ENCODE data around the gene TMEM164.

TMEM164 gene

DNA sequence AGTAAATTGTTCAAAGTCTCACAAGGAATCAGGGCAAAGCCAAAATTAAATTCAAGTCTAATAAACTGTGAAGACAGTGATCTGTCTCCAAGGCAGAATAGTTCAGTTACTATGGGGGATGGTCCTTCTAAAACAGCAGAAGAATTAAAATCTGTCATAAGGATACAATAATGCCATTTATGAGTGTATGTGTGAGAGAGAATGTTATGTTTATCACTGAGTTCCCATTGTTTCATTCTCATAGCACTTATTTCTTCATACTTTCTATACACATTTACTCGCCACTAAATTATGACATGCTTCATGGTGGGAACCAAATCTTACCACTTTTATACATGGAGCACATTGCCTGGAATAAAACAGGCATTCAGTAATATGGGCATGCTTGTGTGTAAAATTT is 212.5 kb downstream of the TMEM164 start:
- DNase-seq = no peak

GRCh38 chrX:110216027-110216426 is 213.1 kb downstream of the TMEM164 start:
- no peak for DNase-seq

DNA sequence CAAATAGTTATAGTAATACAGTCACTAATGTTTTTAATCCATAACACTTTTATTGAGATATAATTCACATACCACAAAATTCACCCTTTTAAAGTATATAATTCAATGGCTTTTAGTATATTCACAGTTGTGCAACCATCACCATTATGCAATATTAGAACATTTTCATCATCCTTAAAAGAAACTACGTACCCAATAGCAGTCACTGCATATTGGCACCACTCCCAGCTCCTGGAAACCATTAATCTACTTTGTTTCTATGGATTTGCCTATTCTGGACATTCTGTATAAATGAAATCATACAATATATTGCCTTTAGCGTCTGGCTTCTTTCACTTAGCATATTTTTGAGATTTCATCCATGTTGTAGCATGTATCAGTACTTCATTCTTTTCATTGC is 215.7 kb downstream of the TMEM164 start:
- DNase-seq = no peak

- DNase-seq = no peak
Measured at GRCh38 chrX:110219920-110220319, 217.0 kb downstream of the TMEM164 start.

DNA sequence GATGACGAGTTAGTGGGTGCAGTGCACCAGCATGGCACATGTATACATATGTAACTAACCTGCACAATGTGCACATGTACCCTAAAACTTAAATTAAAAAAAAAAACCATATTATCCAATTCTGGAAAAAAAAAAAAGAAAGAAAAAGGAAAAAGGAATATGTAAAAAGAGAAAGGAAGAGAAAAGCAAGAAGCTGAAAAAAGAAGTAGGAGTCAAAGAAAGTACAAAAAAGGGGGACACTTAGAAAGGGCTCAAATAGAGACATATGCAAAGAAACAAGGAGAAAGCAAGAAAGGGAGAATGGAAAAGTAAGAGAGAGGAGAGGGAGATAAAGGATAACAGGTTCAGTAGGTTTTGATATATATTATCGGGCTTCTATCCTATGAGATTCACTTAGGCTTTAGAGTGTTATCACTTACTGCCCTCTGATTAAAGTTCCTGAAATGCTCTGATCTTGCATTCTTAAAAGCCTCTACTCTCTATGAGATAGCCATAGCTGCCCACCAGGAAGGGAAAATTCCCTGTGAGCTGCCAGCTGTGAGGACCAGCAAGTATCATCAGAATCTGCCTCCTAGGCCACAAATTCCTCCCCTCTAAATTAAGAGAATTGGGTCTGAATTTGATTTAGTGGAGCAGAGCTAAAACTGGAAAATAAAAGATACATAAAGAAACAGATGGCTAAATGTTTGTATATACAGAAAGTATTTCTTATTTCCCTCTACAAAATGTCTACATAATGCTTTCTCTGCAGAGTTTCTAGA is 219.8 kb downstream of the TMEM164 start:
- no peak for DNase-seq

DNA sequence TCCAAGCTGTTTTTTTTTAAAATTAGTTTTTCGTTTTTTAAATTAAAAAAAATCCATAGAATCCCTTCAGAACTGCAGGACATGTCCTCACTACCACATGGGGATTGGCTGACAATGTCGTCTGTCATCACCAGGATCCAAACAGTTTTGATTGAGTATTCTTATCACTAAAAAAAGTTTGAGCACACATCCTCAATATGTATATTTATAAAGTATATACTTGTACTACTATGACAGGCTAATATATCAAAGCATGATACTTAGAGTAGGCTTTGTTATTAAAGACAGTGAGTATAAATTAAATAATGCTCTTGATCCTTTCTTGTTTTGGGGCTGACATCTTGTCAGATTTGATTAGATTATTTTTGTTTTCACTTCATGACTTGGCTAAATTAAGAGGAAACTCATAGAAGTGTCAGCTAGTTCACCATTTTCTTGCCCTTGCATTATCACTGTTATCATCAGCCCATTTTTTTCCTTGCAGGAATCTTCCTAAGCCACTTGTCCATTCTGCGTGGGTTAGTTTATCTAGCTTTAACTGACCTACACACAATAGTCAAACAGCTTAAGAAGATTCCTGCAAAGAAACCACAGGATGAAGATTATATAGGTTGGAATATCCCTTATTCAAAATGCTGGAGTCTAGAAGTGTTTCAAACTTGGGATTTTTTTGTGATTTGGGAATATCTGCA is 222.2 kb downstream of the TMEM164 start:
- DNase-seq = no peak

DNA sequence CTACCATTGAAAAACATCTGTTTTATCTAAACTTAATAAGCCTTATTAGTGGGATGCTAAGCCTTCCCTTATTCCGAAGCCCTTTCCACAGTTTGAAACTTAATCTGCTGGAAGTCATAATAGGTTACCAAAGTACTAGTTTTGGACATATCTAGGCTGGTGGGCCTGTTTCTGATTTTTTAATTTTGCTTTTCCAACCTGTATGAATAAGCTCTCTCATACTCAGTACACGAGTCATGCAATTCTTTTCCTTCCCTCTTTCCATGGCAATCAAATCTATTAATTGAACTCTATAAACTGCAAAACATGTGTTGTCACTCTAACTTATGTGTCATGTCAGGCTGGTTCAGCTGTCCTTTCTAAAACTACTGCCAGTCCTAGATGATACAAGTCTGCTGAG is 224.0 kb downstream of the TMEM164 start:
- DNase-seq = no peak

Measured in T-helper 9 cell (primary cell).